ENCODE data around the gene FOXP1. TPM values are rescaled to one million over a fixed set of nuclear protein-coding genes. Genes with fewer than 3 reads are reported as not detected.

FOXP1 gene
- total and polyA plus RNA-seq, 2 of the 8 experiments (the other 6 are each of a cell fraction or from before 2014, with no cell fraction given): 13.9 to 25.4 TPM

DNA sequence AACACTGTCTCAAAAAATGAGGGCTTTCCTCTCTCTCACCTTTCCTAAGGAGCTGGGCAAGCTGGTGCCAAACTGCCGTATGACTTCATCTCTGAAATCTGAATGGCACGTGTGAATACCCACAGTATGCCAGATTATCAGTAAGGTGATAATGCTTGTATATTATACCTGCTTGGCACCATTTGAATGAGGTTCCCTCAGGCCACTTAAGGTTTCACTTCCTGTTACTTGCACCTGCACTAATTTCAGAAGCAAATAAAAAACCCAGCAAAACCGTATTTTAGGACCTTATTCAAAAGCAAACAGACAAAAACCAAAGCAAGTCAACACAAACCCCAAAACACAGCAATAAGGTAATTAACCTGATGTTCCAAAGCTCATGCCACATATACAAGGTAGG lies 19.7 kb downstream of the FOXP1 start:
- CTCF ChIA-PET (ENCODE audit: partially characterized antibody): interaction anchor here (0.6 to 1.6 kb wide), 3 partner anchors 22 to 617 kb away, joined by 3 to 4 read pairs (median 3); no protein-coding TSS in a partner anchor
- no peaks in the 10 kb centered on the region for H3K79me2 ChIP-seq (ENCODE audit: control insufficient read depth in 1 of 2, insufficient read depth in 2 of 2, low read length in 2 of 2)
- no peak for FAIRE-seq
- TF ChIP-seq JUND (IDR thresholded peaks at IDR 0.05; ENCODE audit: low read length): no peak
- TF ChIP-seq SIRT6 (IDR thresholded peaks at IDR 0.05; ENCODE audit: low read length): no peak
- no peak for TF ChIP-seq CEBPB (IDR thresholded peaks at IDR 0.05; ENCODE audit: low read depth, low read length)
- no peak for TF ChIP-seq RAD21 (IDR thresholded peaks at IDR 0.05 in 1 of 2, conservative IDR thresholded peaks at IDR 0.05 in 1 of 2; ENCODE audit: low read depth in 2 of 2, low read length in 2 of 2)
- TF ChIP-seq RFX5 (IDR thresholded peaks at IDR 0.05; ENCODE audit: borderline replicate concordance, low read depth, low read length): no peak
- TF ChIP-seq SIX5 (IDR thresholded peaks at IDR 0.05; ENCODE audit: low read depth, low read length): no peak
- no peak for TF ChIP-seq PHF8 (conservative IDR thresholded peaks at IDR 0.05; ENCODE audit: low read depth, low read length)
- no peak for TF ChIP-seq POLR2A (IDR thresholded peaks at IDR 0.05; ENCODE audit: control extremely low read depth in 1 of 2, low read depth in 2 of 2, low read length in 2 of 2)
- no peak for TF ChIP-seq ATF2 (IDR thresholded peaks at IDR 0.05; ENCODE audit: low read length)
- no peak for TF ChIP-seq CREB1 (IDR thresholded peaks at IDR 0.05)
- TF ChIP-seq ATF3 (IDR thresholded peaks at IDR 0.05; ENCODE audit: insufficient read depth, low read depth, low read length): no peak
- no peak for TF ChIP-seq CTBP2 (IDR thresholded peaks at IDR 0.05; ENCODE audit: borderline replicate concordance, insufficient read depth, insufficient read length, low read length)
- TF ChIP-seq POU5F1 (IDR thresholded peaks at IDR 0.05; ENCODE audit: low read depth, low read length): no peak

More for the DNA sequence above, 19.7 kb downstream of the FOXP1 start:
- Histone ChIP-seq H3K9me3 (ENCODE audit: insufficient read depth in 2 of 2, low read depth in 1 of 2, low read length in 1 of 2) (no peaks in the 10 kb centered on the region), H3K56ac (replicated peaks; ENCODE audit: insufficient read length, low read depth, low read length) (no peak overlapping the region), H2BK5ac (ENCODE audit: low read depth, low read length) (no peak overlapping the region), H3K4me3 (ENCODE audit: extremely low read depth in 1 of 4, insufficient read depth in 2 of 4, low read depth in 3 of 4, low read length in 4 of 4) (no peak overlapping the region), H4K8ac (ENCODE audit: extremely low read depth, insufficient read depth, low read length) (no peak overlapping the region), H3K4ac (replicated peaks; ENCODE audit: insufficient read length, low read depth, low read length) (no peak overlapping the region), H3K4me2 (ENCODE audit: insufficient read depth in 1 of 2, low read depth in 2 of 2, low read length in 2 of 2) (no peak overlapping the region), H2AK5ac (ENCODE audit: low read depth, low read length) (no peak overlapping the region), H2BK15ac (ENCODE audit: low read length) (no peak overlapping the region), H2BK20ac (ENCODE audit: low read length) (no peak overlapping the region), H4K5ac (ENCODE audit: insufficient read length, low read depth, low read length) (no peak overlapping the region), H3K27me3 (replicated peaks in 1 of 4; ENCODE audit: control insufficient read depth in 3 of 4, extremely low read depth in 1 of 4, insufficient read depth in 3 of 4, low read length in 3 of 4) (no peaks in the 10 kb centered on the region), H4K91ac (replicated peaks; ENCODE audit: insufficient read length, low read length) (no peak overlapping the region), H3K18ac (ENCODE audit: extremely low read depth, low read length) (no peak overlapping the region), H2BK12ac (ENCODE audit: low read depth, low read length) (no peak overlapping the region), H3K79me1 (ENCODE audit: low read depth, low read length) (peaks cover 4% of the 10 kb centered on the region; the same call in 1 of the 2 replicates), H3K23ac (ENCODE audit: insufficient read length) (no peak overlapping the region), H3K9ac (replicated peaks in 1 of 4; ENCODE audit: extremely low read depth in 1 of 4, low read depth in 3 of 4, low read length in 3 of 4) (no peak overlapping the region), H3K14ac (ENCODE audit: insufficient read length) (no peak overlapping the region), H3K23me2 (ENCODE audit: low read depth, low read length) (no peaks in the 10 kb centered on the region), H4K20me1 (replicated peaks in 1 of 2; ENCODE audit: control insufficient read depth in 1 of 2, insufficient read depth in 2 of 2, low read length in 2 of 2) (peaks cover 0 to 2% of the 10 kb centered on the region in 2 experiments), H2BK120ac (replicated peaks; ENCODE audit: low read depth, low read length) (no peak overlapping the region), H3K27ac (ENCODE audit: low read depth, low read length) (no peak overlapping the region), H3K36me3 (ENCODE audit: control insufficient read depth in 2 of 4, insufficient read depth in 4 of 4, low read length in 3 of 4) (no peaks in the 10 kb centered on the region), H2AFZ (ENCODE audit: low read length) (no peak overlapping the region), H3K4me1 (replicated peaks in 1 of 4; ENCODE audit: control insufficient read depth in 3 of 4, insufficient read depth in 4 of 4, low read length in 3 of 4) (no peaks in the 10 kb centered on the region)
- POLR2A ChIA-PET (ENCODE audit: partially characterized antibody): no interaction called here
- 92% methylated on average over 3 of the region's 3 CpGs; no CpG with 5 or more reads in 1 of the 2 experiments for WGBS, 2 experiments (ENCODE audit: extremely low coverage in 1 of 2, insufficient coverage in 1 of 2, insufficient read length in 1 of 2, insufficient replicate concordance in 2 of 2, low coverage in 1 of 2, low lambda C conversion rate in 2 of 2, missing lambda C conversion rate in 1 of 2)
- DNase-seq (ENCODE audit: low read depth in 1 of 2, low spot score in 2 of 2): no peak

All from H1 (cell line).